DMS53 (cell line): ENCODE results near the gene BUD31.
"Not testable (repeated sequence)": the region's sequence is repeated elsewhere in the genome, so short reads cannot be mapped to it uniquely, and the experiment has no call there.

Experiments used
- DNase-seq: peaks from one replicate; lab custom pipeline; 2025; lab: John Stamatoyannopoulos, UW

Gene BUD31

GRCh38 chr7:99380823-99381663 lies 27.7 kb upstream of the BUD31 start:
- DNase-seq = no peak

DNA sequence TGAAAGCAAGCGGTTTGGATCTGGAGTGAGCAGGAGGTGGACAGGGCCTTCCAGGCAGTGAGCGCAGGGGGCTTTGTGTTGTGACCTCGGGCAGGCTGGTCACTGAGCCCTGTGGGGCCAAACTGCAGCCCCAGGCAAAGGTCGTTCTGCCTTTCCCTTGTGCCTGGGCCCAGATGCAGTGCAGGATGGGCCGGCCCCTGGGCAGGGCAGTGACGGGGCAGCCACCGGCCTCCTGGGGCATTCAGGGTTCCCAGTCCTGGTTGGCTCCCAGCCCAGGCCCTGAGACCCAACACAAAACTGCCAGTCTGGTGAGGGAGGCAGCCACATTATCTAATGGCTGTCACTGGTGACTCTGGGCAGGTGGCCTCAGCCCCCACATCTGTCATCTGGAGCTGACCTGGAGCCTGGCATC lies 27.1 kb upstream of the BUD31 start:
- DNase-seq = no peak

DNA sequence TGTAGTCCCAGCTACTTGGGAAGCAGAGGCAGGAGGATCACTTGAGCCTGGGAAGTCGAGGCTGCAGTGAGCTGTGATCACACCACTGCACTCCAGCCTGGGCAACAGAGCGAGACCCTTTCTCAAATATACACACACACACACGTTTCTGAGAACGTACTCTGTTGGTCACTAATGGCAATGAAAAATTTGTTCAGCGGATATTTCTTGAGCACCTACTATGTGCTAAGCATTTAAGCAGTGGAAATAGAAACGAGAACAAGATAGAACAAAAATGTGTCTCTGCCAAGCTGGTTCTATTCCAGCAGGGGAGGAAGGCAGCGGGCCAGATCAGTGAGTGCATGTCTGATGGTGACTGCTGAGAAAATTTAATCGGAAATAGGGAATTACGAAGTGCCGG lies 25.6 kb upstream of the BUD31 start:
- no peak for DNase-seq

- DNase-seq = peak; percentile 41
Observed at GRCh38 chr7:99383791-99384370, 24.9 kb upstream of the BUD31 start.

DNA sequence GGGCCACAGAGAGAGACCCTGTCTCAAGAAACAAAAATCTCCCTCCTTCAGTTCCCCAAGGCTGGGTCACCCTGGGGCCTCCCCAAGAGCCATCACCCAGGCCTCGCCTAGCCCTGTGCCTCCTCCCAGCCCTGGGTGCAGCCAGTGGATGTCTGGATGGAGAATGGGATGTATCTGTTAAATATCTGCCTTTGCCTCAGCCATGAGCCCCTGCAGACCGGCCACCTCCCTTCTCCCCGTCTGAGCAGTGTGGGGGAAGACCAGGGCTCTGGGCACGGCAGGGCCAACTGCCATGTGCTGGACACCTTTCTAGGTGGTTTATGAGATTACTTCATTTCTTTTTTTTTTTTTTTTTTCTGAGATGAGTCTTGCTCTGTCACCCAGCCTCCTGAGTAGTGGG lies 24.2 kb upstream of the BUD31 start:
- peak; percentile 69 for DNase-seq

DNA sequence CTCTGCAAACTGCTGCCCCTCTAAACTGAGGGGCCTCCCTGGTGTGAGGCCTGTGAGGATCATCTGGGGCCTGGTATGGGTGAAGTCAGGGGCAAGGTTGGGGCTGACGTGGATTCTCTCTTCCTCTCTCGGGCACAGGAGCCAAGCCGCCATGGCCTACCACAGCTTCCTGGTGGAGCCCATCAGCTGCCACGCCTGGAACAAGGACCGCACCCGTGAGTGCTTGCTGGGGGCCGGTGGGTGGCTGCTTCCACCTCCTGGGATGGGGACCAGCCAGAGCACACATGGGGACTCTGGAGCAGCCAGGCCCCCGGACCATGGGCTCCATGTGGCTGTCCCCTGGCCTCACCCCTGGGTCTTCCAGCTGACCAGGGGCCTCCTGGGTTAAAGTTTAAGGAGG lies 23.2 kb upstream of the BUD31 start:
- no peak for DNase-seq

- DNase-seq = peak; percentile 62
Observed at GRCh38 chr7:99386584-99387238, 22.1 kb upstream of the BUD31 start.

DNA sequence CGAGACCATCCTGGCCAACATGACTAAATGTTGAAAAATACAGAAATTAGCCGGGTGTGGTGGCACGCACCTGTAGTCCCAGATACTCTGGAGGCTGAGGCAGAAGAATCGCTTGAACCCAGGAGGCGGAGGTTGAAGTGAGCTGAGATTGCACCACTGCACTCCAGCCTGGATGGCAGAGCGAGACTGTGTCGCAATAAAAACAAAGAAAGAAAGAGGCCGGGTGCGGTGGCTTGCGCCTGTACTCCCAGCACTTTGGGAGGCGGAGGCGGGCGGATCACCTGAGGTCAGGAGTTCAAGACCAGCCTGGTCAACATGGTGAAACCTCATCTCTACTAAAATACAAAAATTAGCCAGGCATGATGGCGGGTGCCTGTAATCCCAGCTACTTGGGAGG lies 21.5 kb upstream of the BUD31 start:
- DNase-seq = not testable (repeated sequence)

GRCh38 chr7:99387912-99388311 lies 20.9 kb upstream of the BUD31 start:
- DNase-seq = no peak

- no peak for DNase-seq
Observed at GRCh38 chr7:99389772-99390171, 19.0 kb upstream of the BUD31 start.

DNA sequence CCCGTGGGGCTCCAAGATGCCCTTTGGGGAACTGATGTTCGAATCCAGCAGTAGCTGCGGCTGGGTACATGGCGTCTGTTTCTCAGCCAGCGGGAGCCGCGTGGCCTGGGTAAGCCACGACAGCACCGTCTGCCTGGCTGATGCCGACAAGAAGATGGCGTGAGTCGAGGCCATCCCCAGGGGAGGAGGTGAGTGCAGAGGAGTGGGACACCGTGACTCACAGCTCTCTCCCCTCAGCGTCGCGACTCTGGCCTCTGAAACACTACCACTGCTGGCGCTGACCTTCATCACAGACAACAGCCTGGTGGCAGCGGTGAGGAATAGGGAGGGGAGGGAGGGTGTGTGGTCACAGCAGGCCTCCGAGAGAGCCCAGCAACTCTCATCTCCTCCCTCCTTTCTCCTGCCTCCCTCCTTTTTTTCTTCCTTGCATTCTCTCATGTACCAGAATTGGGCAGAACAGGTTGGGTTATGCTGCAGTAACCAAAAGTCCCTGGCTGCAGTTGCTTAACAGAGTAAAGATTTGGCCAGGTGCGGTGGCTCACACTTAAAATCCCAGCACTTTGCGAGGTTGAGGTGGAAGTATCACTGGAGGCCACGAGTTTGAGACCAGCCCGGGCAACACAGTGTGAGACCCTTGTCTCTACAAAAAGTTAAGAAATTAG lies 17.7 kb upstream of the BUD31 start:
- peak; percentile 43 for DNase-seq

DNA sequence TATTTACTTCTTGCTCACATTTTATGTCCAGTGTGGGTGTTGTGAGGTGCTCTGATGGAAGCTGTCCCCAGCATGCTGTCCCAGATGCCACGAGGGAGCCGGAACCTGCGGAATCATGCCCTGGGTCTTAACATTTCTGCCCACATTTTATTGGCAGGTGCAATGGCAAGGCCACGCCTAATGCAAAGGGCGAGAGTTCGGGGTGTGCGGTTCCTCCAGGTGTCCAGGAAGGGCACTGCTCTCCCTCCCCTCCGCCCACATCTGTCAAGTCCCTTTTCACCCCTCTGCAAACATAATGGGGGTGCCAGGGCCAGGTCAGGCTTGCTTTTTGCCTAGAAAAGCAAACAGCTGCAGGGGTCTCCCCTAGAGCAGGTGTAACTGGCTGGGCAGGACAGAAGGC lies 16.7 kb upstream of the BUD31 start:
- DNase-seq = peak; percentile 70

DNA sequence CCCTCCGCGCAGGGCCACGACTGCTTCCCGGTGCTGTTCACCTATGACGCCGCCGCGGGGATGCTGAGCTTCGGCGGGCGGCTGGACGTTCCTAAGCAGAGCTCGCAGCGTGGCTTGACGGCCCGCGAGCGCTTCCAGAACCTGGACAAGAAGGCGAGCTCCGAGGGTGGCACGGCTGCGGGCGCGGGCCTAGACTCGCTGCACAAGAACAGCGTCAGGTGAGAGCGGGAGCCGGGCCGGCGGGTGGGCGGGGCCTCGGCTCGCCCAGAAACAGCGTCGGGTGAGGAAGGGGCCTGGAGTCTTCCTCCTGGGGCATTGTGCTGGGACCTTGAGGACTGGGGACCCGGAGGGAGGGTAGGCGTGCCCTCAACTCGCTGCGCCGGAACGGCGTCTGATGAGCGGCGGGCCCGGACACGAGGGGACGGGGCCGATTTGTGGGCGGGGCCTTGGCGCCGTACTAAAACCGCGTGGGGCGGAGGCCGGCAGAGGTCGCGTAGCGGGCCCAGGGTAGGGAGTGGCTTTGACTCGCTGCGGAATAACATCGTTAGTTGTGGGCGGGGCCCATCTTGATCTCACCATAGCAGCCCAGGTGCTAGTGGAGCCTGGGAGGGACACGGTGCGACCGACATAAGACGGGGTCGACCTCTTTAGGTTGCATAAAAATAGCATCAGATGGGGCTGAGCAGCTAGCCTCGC lies 16.0 kb upstream of the BUD31 start:
- peak; percentile 98 for DNase-seq

- peak; percentile 97 for DNase-seq
Observed at GRCh38 chr7:99393355-99394187, 15.2 kb upstream of the BUD31 start.

- DNase-seq = peak; percentile 50
Observed at GRCh38 chr7:99394188-99394502, 14.6 kb upstream of the BUD31 start.

GRCh38 chr7:99395616-99396327 lies 13.0 kb upstream of the BUD31 start:
- peak; percentile 30 for DNase-seq

- DNase-seq = no peak
Observed at GRCh38 chr7:99396418-99397296, 12.1 kb upstream of the BUD31 start.

DNA sequence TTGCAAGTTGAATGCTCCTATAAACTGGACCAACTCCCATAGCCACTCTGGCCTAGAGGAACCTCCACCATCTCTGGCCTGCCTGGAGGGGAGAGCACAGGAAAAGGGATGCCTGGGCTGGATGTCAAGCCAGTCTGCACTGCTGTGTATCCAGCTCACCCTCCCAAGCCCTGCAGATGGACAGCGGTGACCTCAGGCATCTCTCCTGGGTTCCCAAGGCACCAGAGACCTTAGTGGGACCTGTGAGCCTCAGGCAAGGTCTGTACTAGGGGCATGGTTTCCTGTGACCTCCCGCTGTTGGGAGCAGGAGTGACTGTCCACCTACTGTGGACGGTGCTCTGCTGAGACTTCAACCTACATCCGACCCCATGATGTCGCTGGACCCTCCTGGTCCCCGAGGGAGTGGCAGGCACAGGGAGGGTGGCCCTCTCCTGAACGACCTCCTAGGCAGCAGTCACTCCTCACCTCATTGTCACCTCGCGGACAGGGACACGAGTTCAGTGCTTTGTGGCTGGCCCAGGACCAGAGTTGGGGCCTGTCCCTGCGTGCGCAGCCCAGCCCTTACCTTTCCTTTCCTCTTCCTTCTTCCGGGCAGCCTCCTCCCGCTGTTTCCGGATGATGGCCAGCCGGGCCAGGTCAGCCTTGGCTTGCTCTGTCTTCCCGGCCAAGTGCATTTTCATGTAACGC lies 11.3 kb upstream of the BUD31 start:
- DNase-seq = peak; percentile 30

- peak; percentile 31 for DNase-seq
Observed at GRCh38 chr7:99398891-99399445, 9.8 kb upstream of the BUD31 start.
